Caco-2 (cell line): ENCODE data around the gene TWIST2. TPM values are rescaled to one million over a fixed set of nuclear protein-coding genes. Genes with fewer than 3 reads are reported as not detected.

Experiments
- BruUV-seq: library from RNA; stranded (reverse); fragments of 400-500 nt; replicated peaks from 2 replicates; lab custom pipeline; 2021; lab: Mats Ljungman, UMichigan
- CTCF ChIA-PET: fragments of 300-600 bp; sonication (Branson Sonifier 250); formaldehyde crosslinking; loops from one replicate; lab custom pipeline; 2022; ENCODE audit warnings: antibody characterized with exemption; lab: Charles Lee
- POLR2A ChIA-PET: fragments of 300-600 bp; sonication (Branson Sonifier 250); formaldehyde crosslinking; loops from one replicate; lab custom pipeline; 2022; ENCODE audit warnings: antibody characterized with exemption; lab: Charles Lee
- DNase-seq, 2 experiments: peaks; one replicate each; pipeline versions ENCODE4 v3.0.0 to v3.0.0-alpha.2; 2020 to 2022
- H3K27me3 ChIP-seq: replicated peaks from 2 replicates; pipeline ENCODE4 v1.6.0; 2011; ENCODE audit warnings: low read length; ENCODE audit not compliant: control insufficient read depth, insufficient read depth
- H3K36me3 ChIP-seq: 2 replicates; pipeline ENCODE4 v1.5.1; 2011; ENCODE audit warnings: low read length; ENCODE audit not compliant: control insufficient read depth, insufficient read depth
- H3K4me1 ChIP-seq: fragments of 250-450 bp; sonication (Bioruptor Pico); 2 replicates; pipeline ENCODE4 v1.5.1; 2020; ENCODE audit warnings: mild to moderate bottlenecking
- H3K4me3 ChIP-seq: 2 replicates; pipeline ENCODE4 v1.5.1; 2011; ENCODE audit warnings: low read depth, mild to moderate bottlenecking, control low read depth, low read length
- H3K9me3 ChIP-seq: fragments of 250-450 bp; sonication (Bioruptor Pico); 2 replicates; pipeline ENCODE4 v1.5.1; 2020; ENCODE audit warnings: mild to moderate bottlenecking, moderate library complexity
- H3K27ac Mint-ChIP-seq: one replicate; pipeline ENCODE4 v1.8.0; 2022; ENCODE audit warnings: mixed read lengths; ENCODE audit not compliant: unreplicated experiment
- H3K27me3 Mint-ChIP-seq: one replicate; pipeline ENCODE4 v1.8.0; 2022; ENCODE audit warnings: mixed read lengths; ENCODE audit not compliant: insufficient read depth, unreplicated experiment
- H3K36me3 Mint-ChIP-seq: one replicate; pipeline ENCODE4 v1.8.0; 2022; ENCODE audit warnings: mild to moderate bottlenecking, mixed read lengths; ENCODE audit not compliant: insufficient read depth, unreplicated experiment
- H3K4me1 Mint-ChIP-seq: one replicate; pipeline ENCODE4 v1.8.0; 2022; ENCODE audit warnings: low read depth, mixed read lengths; ENCODE audit not compliant: unreplicated experiment
- H3K4me3 Mint-ChIP-seq: one replicate; pipeline ENCODE4 v1.8.0; 2022; ENCODE audit warnings: mild to moderate bottlenecking, moderate library complexity, mixed read lengths; ENCODE audit not compliant: unreplicated experiment
- H3K9me3 Mint-ChIP-seq: one replicate; pipeline ENCODE4 v1.8.0; 2022; ENCODE audit warnings: mixed read lengths; ENCODE audit not compliant: unreplicated experiment
- CTCF ChIP-seq, 2 experiments: fragments of 200-600 bp in 1 of 2; IDR thresholded peaks; 1 replicate in 1 of 2; 2 replicates in 1 of 2; pipeline versions ENCODE4 v1.5.1 to v1.8.0; 2011 to 2022; ENCODE audit warnings: antibody characterized with exemption in 1 of 2, control low read depth in 1 of 2, inconsistent platforms in 1 of 2, low read depth in 1 of 2, low read length in 1 of 2, mild to moderate bottlenecking in 1 of 2, moderate library complexity in 1 of 2; ENCODE audit not compliant: insufficient read depth in 1 of 2, severe bottlenecking in 1 of 2, unreplicated experiment in 1 of 2
- intact Hi-C: fragments of 100-400 bp; cut with micrococcal nuclease; formaldehyde crosslinking; loops from one replicate; pipeline ENCODE4 v1.10.0; 2022; ENCODE audit not compliant: unreplicated experiment
- total RNA-seq: library from RNA; stranded (reverse); gene quantifications from 2 replicates; pipeline ENCODE4 v1.2.3, GENCODE V29; 2022

Gene TWIST2
- total RNA-seq, 1 experiment from 2014 or later = not detected

GRCh38 chr2:238921259-238921658, 73.4 kb downstream of the TWIST2 start:
- DNase-seq = no peak
- no peak overlapping the region for H3K27ac Mint-ChIP-seq
- intact Hi-C loops = no loop called here
- Histone ChIP-seq H3K27me3 (no peaks in the 10 kb centered on the region), H3K4me3 (no peak overlapping the region), H3K4me1 (no peaks in the 10 kb centered on the region), H3K9me3 (no peaks in the 10 kb centered on the region), H3K36me3 (no peaks in the 10 kb centered on the region)
- H3K27me3 Mint-ChIP-seq = peaks cover 2% of the 10 kb centered on the region
- ChIA-PET POLR2A (no interaction called here), CTCF (no interaction called here)
- no peak for TF ChIP-seq CTCF (IDR thresholded peaks at IDR 0.05; ENCODE audit: insufficient read depth in 1 of 2, low read depth in 1 of 2, low read length in 1 of 2, severe bottlenecking in 1 of 2, unreplicated experiment in 1 of 2)
- H3K4me1 Mint-ChIP-seq = no peaks in the 10 kb centered on the region
- no peaks in the 10 kb centered on the region for H3K9me3 Mint-ChIP-seq
- no peaks in the 10 kb centered on the region for H3K36me3 Mint-ChIP-seq
- H3K4me3 Mint-ChIP-seq = no peak overlapping the region
- no TSS peak for BruUV-seq

- TF ChIP-seq CTCF (IDR thresholded peaks at IDR 0.05; ENCODE audit: insufficient read depth in 1 of 2, low read depth in 1 of 2, low read length in 1 of 2, severe bottlenecking in 1 of 2, unreplicated experiment in 1 of 2) = no peak
- no peaks in the 10 kb centered on the region for H3K9me3 ChIP-seq
- Mint-ChIP-seq H3K9me3 (no peaks in the 10 kb centered on the region), H3K4me3 (no peak overlapping the region), H3K4me1 (no peaks in the 10 kb centered on the region), H3K36me3 (no peaks in the 10 kb centered on the region), H3K27ac (no peak overlapping the region), H3K27me3 (peaks cover 2% of the 10 kb centered on the region)
- ChIA-PET POLR2A (no interaction called here), CTCF (no interaction called here)
- intact Hi-C loops = no loop called here
- no peak for DNase-seq
- BruUV-seq = no TSS peak
- H3K4me3 ChIP-seq = no peak overlapping the region
- no peaks in the 10 kb centered on the region for H3K27me3 ChIP-seq
- H3K4me1 ChIP-seq = no peaks in the 10 kb centered on the region
- H3K36me3 ChIP-seq = no peaks in the 10 kb centered on the region
Measured at GRCh38 chr2:238921681-238922319, 73.9 kb downstream of the TWIST2 start.

GRCh38 chr2:238922435-238922834, 74.5 kb downstream of the TWIST2 start:
- DNase-seq = no peak
- H3K4me3 ChIP-seq = no peak overlapping the region
- no peaks in the 10 kb centered on the region for H3K36me3 ChIP-seq
- Mint-ChIP-seq H3K36me3 (no peaks in the 10 kb centered on the region), H3K9me3 (no peaks in the 10 kb centered on the region), H3K4me1 (no peaks in the 10 kb centered on the region), H3K4me3 (no peak overlapping the region), H3K27me3 (peaks cover 2% of the 10 kb centered on the region), H3K27ac (no peak overlapping the region)
- TF ChIP-seq CTCF (IDR thresholded peaks at IDR 0.05; ENCODE audit: insufficient read depth in 1 of 2, low read depth in 1 of 2, low read length in 1 of 2, severe bottlenecking in 1 of 2, unreplicated experiment in 1 of 2) = no peak
- intact Hi-C loops = no loop called here
- H3K27me3 ChIP-seq = no peaks in the 10 kb centered on the region
- ChIA-PET CTCF (no interaction called here), POLR2A (no interaction called here)
- no peaks in the 10 kb centered on the region for H3K4me1 ChIP-seq
- BruUV-seq = no TSS peak
- H3K9me3 ChIP-seq = no peaks in the 10 kb centered on the region
